H1 (cell line): Measurements from ENCODE around the gene HYLS1. TPM values are rescaled to one million over a fixed set of nuclear protein-coding genes. Genes with fewer than 3 reads are reported as not detected.

Experiments
- CTCF ChIA-PET: fragments of 300-600 bp; sonication (Branson Sonifier 250); formaldehyde crosslinking; loops from one replicate; lab custom pipeline; 2021; ENCODE audit not compliant: partially characterized antibody; lab: Charles Lee
- POLR2A ChIA-PET: fragments of 300-600 bp; sonication (Branson Sonifier 250); formaldehyde crosslinking; loops from one replicate; lab custom pipeline; 2021; ENCODE audit warnings: inconsistent platforms; ENCODE audit not compliant: partially characterized antibody; lab: Charles Lee
- DNase-seq, 2 experiments: peaks; one replicate each; pipeline versions ENCODE4 v3.0.0 to v3.0.0-alpha.2; 2010 to 2022; ENCODE audit warnings: low spot score in 2 of 2, low read depth in 1 of 2, mixed read lengths in 1 of 2
- FAIRE-seq: peaks from 2 replicates; lab custom pipeline; 2011; peaks lifted over from hg19 to GRCh38; lab: Jason Lieb, UNC
- H2AFZ ChIP-seq: 2 replicates; pipeline ENCODE4 v1.8.1; 2012; ENCODE audit warnings: low read length, inconsistent platforms
- H2AK5ac ChIP-seq: 2 replicates; pipeline ENCODE4 v1.6.1; 2013; ENCODE audit warnings: low read depth, low read length
- H2BK120ac ChIP-seq: replicated peaks from 2 replicates; pipeline ENCODE3; 2013; ENCODE audit warnings: low read depth, low read length, inconsistent platforms
- H2BK12ac ChIP-seq: 2 replicates; pipeline ENCODE4 v1.6.1; 2013; ENCODE audit warnings: low read depth, low read length
- H2BK15ac ChIP-seq: 2 replicates; pipeline ENCODE4 v1.6.1; 2013; ENCODE audit warnings: low read length
- H2BK20ac ChIP-seq: 2 replicates; pipeline ENCODE4 v1.6.1; 2013; ENCODE audit warnings: low read length
- H2BK5ac ChIP-seq: 2 replicates; pipeline ENCODE4 v1.6.1; 2013; ENCODE audit warnings: low read depth, low read length
- H3K14ac ChIP-seq: 2 replicates; pipeline ENCODE4 v1.6.1; 2013; ENCODE audit warnings: inconsistent platforms; ENCODE audit not compliant: insufficient read length
- H3K18ac ChIP-seq: 2 replicates; pipeline ENCODE4 v1.6.1; 2013; ENCODE audit warnings: low read length; ENCODE audit errors: extremely low read depth
- H3K23ac ChIP-seq: 2 replicates; pipeline ENCODE4 v1.6.1; 2013; ENCODE audit warnings: inconsistent platforms; ENCODE audit not compliant: insufficient read length
- H3K23me2 ChIP-seq: 2 replicates; pipeline ENCODE4 v1.6.1; 2013; ENCODE audit warnings: low read depth, low read length
- H3K27ac ChIP-seq: 2 replicates; pipeline ENCODE4 v1.6.1; 2011; ENCODE audit warnings: low read depth, low read length, inconsistent platforms
- H3K27me3 ChIP-seq, 4 experiments: replicated peaks in 1 of 4; 1 replicate in 1 of 4; 2 replicates in 3 of 4; pipeline versions ENCODE4 v1.6.1 to v1.8.1; 2011 to 2013; ENCODE audit warnings: low read length in 3 of 4, mild to moderate bottlenecking in 3 of 4, inconsistent platforms in 2 of 4, mixed read lengths in 2 of 4, moderate library complexity in 1 of 4; ENCODE audit not compliant: control insufficient read depth in 3 of 4, insufficient read depth in 3 of 4; ENCODE audit errors: extremely low read depth in 1 of 4
- H3K36me3 ChIP-seq, 4 experiments: 2 replicates each; pipeline versions ENCODE4 v1.6.1 to v1.8.1; 2011 to 2013; ENCODE audit warnings: mild to moderate bottlenecking in 4 of 4, low read length in 3 of 4, moderate library complexity in 2 of 4, control low read depth in 1 of 4, inconsistent platforms in 1 of 4; ENCODE audit not compliant: insufficient read depth in 4 of 4, control insufficient read depth in 2 of 4
- H3K4ac ChIP-seq: replicated peaks from 2 replicates; pipeline ENCODE3; 2013; ENCODE audit warnings: low read length, low read depth, mixed read lengths, inconsistent platforms; ENCODE audit not compliant: insufficient read length
- H3K4me1 ChIP-seq, 4 experiments: replicated peaks in 1 of 4; 1 replicate in 1 of 4; 2 replicates in 3 of 4; pipeline versions ENCODE4 v1.6.1 to v1.8.1; 2011 to 2013; ENCODE audit warnings: low read length in 3 of 4, inconsistent platforms in 2 of 4, mixed read lengths in 1 of 4; ENCODE audit not compliant: insufficient read depth in 4 of 4, control insufficient read depth in 3 of 4
- H3K4me2 ChIP-seq, 2 experiments: 2 replicates each; pipeline versions ENCODE4 v1.6.1 to v1.8.1; 2011 to 2013; ENCODE audit warnings: low read depth in 2 of 2, low read length in 2 of 2, control low read depth in 1 of 2, inconsistent platforms in 1 of 2, mild to moderate bottlenecking in 1 of 2; ENCODE audit not compliant: insufficient read depth in 1 of 2
- H3K4me3 ChIP-seq, 4 experiments: fragments of 200-600, 300-600 bp in 1 of 4; sonication (generic), shearing (Covaris generic), sonication (Bioruptor Twin) in 1 of 4; 2 replicates each; pipeline versions ENCODE4 v1.5.1 to v1.8.1; 2011 to 2016; ENCODE audit warnings: low read length in 4 of 4, low read depth in 3 of 4, control low read depth in 2 of 4, inconsistent platforms in 2 of 4, mild to moderate bottlenecking in 2 of 4, mixed read lengths in 1 of 4, moderate library complexity in 1 of 4; ENCODE audit not compliant: insufficient read depth in 2 of 4; ENCODE audit errors: extremely low read depth in 1 of 4
- H3K56ac ChIP-seq: replicated peaks from 2 replicates; pipeline ENCODE3; 2013; ENCODE audit warnings: low read depth, mild to moderate bottlenecking, mixed read lengths, low read length, inconsistent platforms; ENCODE audit not compliant: insufficient read length
- H3K79me1 ChIP-seq: 2 replicates; pipeline ENCODE4 v1.6.1; 2013; ENCODE audit warnings: low read depth, low read length, control low read depth
- H3K79me2 ChIP-seq, 2 experiments: 2 replicates each; pipeline versions ENCODE4 v1.6.1 to v1.8.1; 2012 to 2013; ENCODE audit warnings: low read length in 2 of 2, mild to moderate bottlenecking in 2 of 2, inconsistent platforms in 1 of 2; ENCODE audit not compliant: insufficient read depth in 2 of 2, control insufficient read depth in 1 of 2
- H3K9ac ChIP-seq, 4 experiments: replicated peaks in 1 of 4; 1 replicate in 1 of 4; 2 replicates in 3 of 4; pipeline versions ENCODE4 v1.6.1 to v1.8.1; 2011 to 2013; ENCODE audit warnings: low read depth in 3 of 4, low read length in 3 of 4, control low read depth in 2 of 4, mild to moderate bottlenecking in 2 of 4, moderate library complexity in 2 of 4, inconsistent platforms in 1 of 4; ENCODE audit errors: extremely low read depth in 1 of 4
- H3K9me3 ChIP-seq, 2 experiments: 2 replicates each; pipeline versions ENCODE4 v1.6.1 to v1.8.1; 2012 to 2013; ENCODE audit warnings: mild to moderate bottlenecking in 2 of 2, moderate library complexity in 2 of 2, control low read depth in 1 of 2, inconsistent platforms in 1 of 2, low read depth in 1 of 2, low read length in 1 of 2, mixed read lengths in 1 of 2; ENCODE audit not compliant: insufficient read depth in 2 of 2
- H4K20me1 ChIP-seq, 2 experiments: replicated peaks in 1 of 2; 2 replicates each; pipeline versions ENCODE3 to v1.8.1; 2011 to 2013; ENCODE audit warnings: inconsistent platforms in 2 of 2, low read length in 2 of 2, mild to moderate bottlenecking in 1 of 2; ENCODE audit not compliant: insufficient read depth in 2 of 2, control insufficient read depth in 1 of 2
- H4K5ac ChIP-seq: 2 replicates; pipeline ENCODE4 v1.6.1; 2013; ENCODE audit warnings: low read length, low read depth, mixed read lengths, inconsistent platforms; ENCODE audit not compliant: insufficient read length
- H4K8ac ChIP-seq: 2 replicates; pipeline ENCODE4 v1.8.0; 2013; ENCODE audit warnings: mild to moderate bottlenecking, moderate library complexity, low read length, inconsistent platforms; ENCODE audit not compliant: insufficient read depth; ENCODE audit errors: extremely low read depth
- H4K91ac ChIP-seq: replicated peaks from 2 replicates; pipeline ENCODE3; 2013; ENCODE audit warnings: low read length, mixed read lengths, inconsistent platforms; ENCODE audit not compliant: insufficient read length
- ASH2L ChIP-seq: fragments of 200-600, 300-600 bp; sonication (generic); IDR thresholded peaks from one replicate; pipeline ENCODE4 v1.7.1; 2017; ENCODE audit warnings: low read length
- CREB1 ChIP-seq: IDR thresholded peaks from 2 replicates; pipeline ENCODE4 v1.6.1; 2012; ENCODE audit warnings: inconsistent platforms
- PHF8 ChIP-seq: fragments of 200-600 bp; sonication (generic); conservative IDR thresholded peaks from 2 replicates; pipeline ENCODE4 v1.7.1; 2012; ENCODE audit warnings: low read depth, mild to moderate bottlenecking, inconsistent platforms, low read length, moderate library complexity
- POU5F1 ChIP-seq: IDR thresholded peaks from 2 replicates; pipeline ENCODE4 v1.6.1; 2011; ENCODE audit warnings: low read depth, mild to moderate bottlenecking, low read length, moderate library complexity
- WGBS, 2 experiments: shearing (Covaris generic) in 1 of 2; methylation state at CpG; one replicate each; pipeline versions ENCODE4 v1.1.6 to v1.1.7; 2013 to 2015; ENCODE audit warnings: low lambda C conversion rate in 2 of 2, mixed read lengths in 2 of 2, inconsistent platforms in 1 of 2, low coverage in 1 of 2, missing lambda C conversion rate in 1 of 2; ENCODE audit not compliant: insufficient replicate concordance in 2 of 2, insufficient coverage in 1 of 2, insufficient read length in 1 of 2; ENCODE audit errors: extremely low coverage in 1 of 2, missing lambda C conversion rate in 1 of 2; 5-methylcytosine and 5-hydroxymethylcytosine counted together
- polyA plus RNA-seq, 7 experiments: library from polyadenylated mRNA; depleted of rRNA in 3 of 7; stranded (reverse) in 5 of 7; unstranded in 2 of 7; fragments of >200 nt in 5 of 7; fragments of 200-250 nt in 2 of 7; gene quantifications; 1 replicate in 5 of 7; 2 replicates in 1 of 7; 4 replicates in 1 of 7; pipeline versions ENCODE4 v1.2.1 to v1.2.3, GENCODE V29; 2011 to 2013; ENCODE audit warnings: missing spikeins in 2 of 7, mixed read lengths in 2 of 7
- total RNA-seq: library from RNA; stranded (reverse); fragmentation: NEBNext Ultra II Directional; extraction: Animal tissue kit (Norgen Biotek cat#: 25700); gene quantifications from 2 replicates; pipeline ENCODE4 v1.2.1, GENCODE V29; 2021

The HYLS1 gene
- total and polyA plus RNA-seq, 2 of the 8 experiments (the other 6 are each of a cell fraction or from before 2014, with no cell fraction given) = 5.1 to 11.6 TPM

DNA sequence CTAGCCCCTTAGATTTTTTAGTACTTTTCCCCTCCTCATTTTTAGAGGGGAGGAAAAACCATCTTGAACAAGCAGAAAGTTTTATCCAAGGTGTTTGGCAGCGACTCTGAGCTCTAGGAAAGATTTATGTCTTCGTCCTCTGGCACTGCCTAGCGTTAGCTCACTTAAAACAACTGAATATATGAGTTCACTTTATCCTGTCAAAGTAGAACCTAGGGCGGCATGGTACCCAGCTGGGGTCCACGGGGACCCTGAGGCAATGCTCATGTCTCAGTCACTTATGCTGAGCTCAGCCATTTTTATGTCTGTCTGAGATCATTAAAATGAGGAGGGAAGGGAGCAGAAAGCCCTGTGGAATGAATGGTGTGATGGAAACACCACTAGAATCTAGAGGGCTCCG, 44.2 kb downstream of the HYLS1 start:
- 0 out of 2 replicates have a peak overlapping the region, but pooled peaks have one; percentile 32 for H2BK12ac ChIP-seq
- H3K27me3 ChIP-seq = peaks cover 0 to 6% (median 2%) of the 10 kb centered on the region in 4 experiments; a peak in 2 of 7 replicates
- no peak overlapping the region for H2AFZ ChIP-seq
- H2AK5ac ChIP-seq = no peak overlapping the region
- H3K9me3 ChIP-seq = no peaks in the 10 kb centered on the region
- peaks cover 6 to 14% (median 11%) of the 10 kb centered on the region in 4 experiments for H3K4me1 ChIP-seq
- no peak overlapping the region for H3K18ac ChIP-seq
- WGBS, 2 experiments = 87% methylated on average over 6 of the region's 6 CpGs; no CpG with 5 or more reads in 1 of the 2 experiments
- H3K4me2 ChIP-seq = no peak overlapping the region
- no peak overlapping the region for H3K4me3 ChIP-seq
- no peaks in the 10 kb centered on the region for H3K23me2 ChIP-seq
- FAIRE-seq = no peak
- no peak overlapping the region for H3K23ac ChIP-seq
- no peak overlapping the region for H2BK20ac ChIP-seq
- no peak overlapping the region for H3K4ac ChIP-seq
- no peak overlapping the region for H3K9ac ChIP-seq
- ChIA-PET POLR2A (interaction anchor here (1.1 to 1.6 kb wide), 3 partner anchors 12 to 198 kb away, joined by 3 to 6 read pairs (median 3); no protein-coding TSS in a partner anchor), CTCF (interaction anchor here (1.1 to 7.0 kb wide), 7 partner anchors 10 to 262 kb away, joined by 3 to 76 read pairs (median 11); partner anchors contain the start of gene VSIG10L2)
- no peaks in the 10 kb centered on the region for H3K36me3 ChIP-seq
- H3K27ac ChIP-seq = no peak overlapping the region
- H4K8ac ChIP-seq = no peak overlapping the region
- H2BK120ac ChIP-seq = no peak overlapping the region
- no peak overlapping the region for H3K14ac ChIP-seq
- DNase-seq = no peak
- no peak overlapping the region for H2BK15ac ChIP-seq
- no peaks in the 10 kb centered on the region for H3K79me1 ChIP-seq
- H3K79me2 ChIP-seq = no peaks in the 10 kb centered on the region
- no peak overlapping the region for H3K56ac ChIP-seq
- no peak overlapping the region for H4K91ac ChIP-seq
- H2BK5ac ChIP-seq = no peak overlapping the region
- H4K5ac ChIP-seq = no peak overlapping the region
- no peaks in the 10 kb centered on the region for H4K20me1 ChIP-seq
- TF ChIP-seq POU5F1 = no peak
- TF ChIP-seq CREB1 = no peak
- no peak for TF ChIP-seq PHF8
- TF ChIP-seq ASH2L = no peak
